Neutrophil (primary cell): ENCODE measurements around the gene TAAR2.

Experiments
- H3K27ac ChIP-seq: fragments of 200-600 bp; sonication (generic); 2 replicates; pipeline ENCODE4 v1.5.1; 2016; ENCODE audit warnings: mild to moderate bottlenecking, moderate library complexity
- H3K27me3 ChIP-seq: fragments of 200-600 bp; sonication (generic); 2 replicates; pipeline ENCODE4 v1.6.0; 2016; ENCODE audit warnings: mild to moderate bottlenecking
- H3K36me3 ChIP-seq: fragments of 200-600 bp; sonication (generic); 2 replicates; pipeline ENCODE4 v1.5.1; 2017
- H3K4me1 ChIP-seq, 2 experiments: fragments of 200-600 bp in 1 of 2; sonication (generic) in 1 of 2; 1 replicate in 1 of 2; 2 replicates in 1 of 2; pipeline versions ENCODE4 v1.5.1 to v1.6.1; 2013 to 2016; ENCODE audit warnings: low read depth in 1 of 2, low read length in 1 of 2, mild to moderate bottlenecking in 1 of 2, moderate library complexity in 1 of 2; ENCODE audit not compliant: control insufficient read depth in 1 of 2, insufficient read depth in 1 of 2
- H3K4me3 ChIP-seq, 2 experiments: fragments of 200-600 bp in 1 of 2; sonication (generic) in 1 of 2; 1 replicate in 1 of 2; 2 replicates in 1 of 2; pipeline ENCODE4 v1.5.1; 2013 to 2016; ENCODE audit warnings: low read depth in 1 of 2, low read length in 1 of 2, mild to moderate bottlenecking in 1 of 2, moderate library complexity in 1 of 2
- H3K9me3 ChIP-seq: fragments of 200-600 bp; sonication (generic); 2 replicates; pipeline ENCODE4 v1.5.1; 2016
- CTCF ChIP-seq: fragments of 200-600 bp; sonication (generic); IDR thresholded peaks from 2 replicates; pipeline ENCODE4 v1.5.1; 2016; ENCODE audit warnings: antibody characterized with exemption

TAAR2 gene

DNA sequence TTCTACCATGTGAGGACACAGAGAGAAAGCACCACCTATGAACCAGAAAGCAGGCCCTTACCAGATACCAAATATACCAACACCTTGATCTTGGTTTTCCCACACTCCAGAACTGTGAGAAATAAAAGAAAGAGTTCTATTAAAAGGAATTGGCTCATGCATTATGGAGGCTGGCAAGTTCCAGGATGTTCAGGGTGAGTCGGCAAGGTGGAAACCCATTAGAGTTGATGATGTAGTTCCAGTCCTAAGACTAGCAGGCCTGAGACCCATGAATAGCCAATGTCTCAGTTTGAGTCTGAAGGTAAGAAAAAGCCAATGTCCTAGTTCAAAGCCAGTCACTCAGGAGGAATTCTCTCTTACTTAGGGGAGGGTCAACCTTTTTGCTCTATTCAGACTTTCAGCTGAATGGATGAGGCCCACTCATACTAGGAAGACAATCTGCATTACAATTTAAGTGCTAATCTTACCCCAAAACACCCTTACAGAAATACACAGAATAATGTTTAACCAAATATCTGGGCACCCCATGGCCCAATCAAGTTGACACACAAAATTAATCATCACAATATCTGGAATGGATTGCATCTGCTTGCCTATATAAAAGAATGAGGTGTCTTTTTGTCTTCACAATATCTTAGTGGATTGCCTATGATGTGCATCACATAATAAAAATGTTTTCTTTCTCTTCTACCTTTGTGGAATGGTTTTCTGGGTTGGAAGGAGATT is 40.4 kb upstream of the TAAR2 start:
- Histone ChIP-seq H3K27me3 (no peaks in the 10 kb centered on the region), H3K36me3 (no peaks in the 10 kb centered on the region), H3K27ac (no peak overlapping the region), H3K9me3 (no peaks in the 10 kb centered on the region), H3K4me3 (no peak overlapping the region), H3K4me1 (no peaks in the 10 kb centered on the region)
- no peak for TF ChIP-seq CTCF

GRCh38 chr6:132663661-132664060 is 39.6 kb upstream of the TAAR2 start:
- H3K4me3 ChIP-seq = no peak overlapping the region
- H3K36me3 ChIP-seq = no peaks in the 10 kb centered on the region
- no peaks in the 10 kb centered on the region for H3K9me3 ChIP-seq
- TF ChIP-seq CTCF = no peak
- no peaks in the 10 kb centered on the region for H3K27me3 ChIP-seq
- H3K4me1 ChIP-seq = no peaks in the 10 kb centered on the region
- H3K27ac ChIP-seq = no peak overlapping the region

DNA sequence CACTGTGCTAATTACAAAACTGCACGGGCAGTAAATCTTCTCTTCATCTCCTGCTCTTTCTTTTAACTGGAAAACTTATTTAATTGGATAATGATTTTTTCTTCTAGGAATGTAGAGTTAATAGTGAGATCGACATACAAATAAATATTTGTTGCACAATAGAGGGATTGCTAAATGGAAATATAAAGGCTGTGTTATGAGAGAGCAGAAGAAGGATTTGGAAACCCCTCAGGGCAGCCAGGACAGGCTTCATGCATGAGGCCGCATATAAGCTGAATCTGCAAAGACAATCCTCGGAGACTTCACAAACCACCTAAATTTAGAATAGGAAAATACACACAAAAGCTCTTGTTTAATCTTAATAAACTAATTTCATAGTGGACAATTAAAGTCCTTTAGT is 37.8 kb upstream of the TAAR2 start:
- Histone ChIP-seq H3K9me3 (no peaks in the 10 kb centered on the region), H3K4me1 (no peaks in the 10 kb centered on the region)
- no peak for TF ChIP-seq CTCF

GRCh38 chr6:132659082-132659481 is 35.0 kb upstream of the TAAR2 start, which contains the start of gene TAAR1:
Gene TAAR1, minus strand, starts transcription at chr6:132659182. Its CDS starts 13,179 bp downstream, at chr6:132646003.
- Histone ChIP-seq H3K9me3 (no peaks in the 10 kb centered on the region), H3K27me3 (no peaks in the 10 kb centered on the region), H3K4me1 (no peaks in the 10 kb centered on the region), H3K27ac (no peak within 1 kb of the TSS), H3K4me3 (no peak within 1 kb of the TSS), H3K36me3 (no peaks in the 10 kb centered on the region)
- TF ChIP-seq CTCF = no peak

More for the DNA sequence above, 37.8 kb upstream of the TAAR2 start:
- H3K4me3 ChIP-seq = no peak overlapping the region
- no peaks in the 10 kb centered on the region for H3K36me3 ChIP-seq
- no peaks in the 10 kb centered on the region for H3K27me3 ChIP-seq
- no peak overlapping the region for H3K27ac ChIP-seq

- no peaks in the 10 kb centered on the region for H3K9me3 ChIP-seq
- H3K36me3 ChIP-seq = no peaks in the 10 kb centered on the region
- H3K4me3 ChIP-seq = no peak overlapping the region
- no peaks in the 10 kb centered on the region for H3K27me3 ChIP-seq
- TF ChIP-seq CTCF = no peak
- no peak overlapping the region for H3K27ac ChIP-seq
- peaks cover 0 to 11% of the 10 kb centered on the region in 2 experiments for H3K4me1 ChIP-seq
These were observed 27.0 kb upstream of the TAAR2 start for GRCh38 chr6:132651062-132651461.
